Fibroblast of the conjunctiva (primary cell): ENCODE measurements around the gene EYS.
"Not testable (repeated sequence)": the region's sequence is repeated elsewhere in the genome, so short reads cannot be mapped to it uniquely, and the experiment has no call there.

Source experiments
- DNase-seq: peaks from one replicate; pipeline ENCODE4 v3.0.0-alpha.2; 2010; ENCODE audit warnings: low read depth

EYS gene

DNA sequence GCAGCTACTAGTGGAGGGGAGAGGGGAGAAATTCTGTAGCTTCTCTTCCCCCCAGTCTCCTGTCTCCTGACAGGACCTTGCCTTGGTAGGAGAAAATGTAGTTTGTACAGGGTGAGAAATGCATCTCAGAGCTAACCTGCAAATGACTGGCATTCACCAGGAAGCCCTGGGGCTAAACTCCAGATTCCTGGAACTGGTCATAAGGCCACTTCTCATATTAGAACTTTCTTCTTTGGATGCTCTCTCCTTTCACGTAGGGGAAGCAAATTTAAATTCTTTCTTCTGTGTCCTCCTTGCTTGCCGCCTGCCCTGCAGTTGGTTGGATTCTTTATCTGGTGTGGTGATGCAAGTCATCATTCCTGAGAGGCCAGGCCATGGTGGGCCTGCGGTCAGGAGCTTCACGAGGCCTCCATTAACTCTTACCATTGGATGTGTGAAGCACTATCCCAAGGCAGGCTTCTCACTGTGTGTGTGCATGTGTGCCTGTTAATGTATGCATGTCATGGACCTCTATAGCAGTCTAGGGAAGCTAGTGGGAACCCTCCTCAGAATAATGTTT, 1889.5 kb downstream of the EYS start:
- no peak for DNase-seq

DNA sequence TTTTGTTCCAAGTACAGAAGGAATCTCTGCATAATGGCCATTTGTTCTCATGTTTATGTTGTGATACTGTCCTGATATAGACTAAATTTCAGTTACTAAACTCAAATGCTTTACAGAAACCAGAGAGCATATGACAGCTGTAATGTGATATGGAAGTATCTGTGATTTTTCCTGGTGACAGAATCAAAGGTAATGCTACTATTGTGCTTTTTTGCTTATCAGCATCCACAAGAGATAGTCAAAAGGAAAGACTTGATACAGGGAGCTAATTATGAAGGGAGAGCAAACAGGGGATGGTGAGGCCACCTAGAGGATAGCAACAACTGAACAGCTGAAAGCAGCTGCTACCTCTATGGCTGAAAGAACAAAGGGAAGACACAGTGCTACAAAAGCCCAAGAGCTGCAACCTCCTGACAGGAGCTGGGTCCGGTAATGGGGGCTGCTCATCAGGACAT, 1890.0 kb downstream of the EYS start:
- DNase-seq: no peak

DNA sequence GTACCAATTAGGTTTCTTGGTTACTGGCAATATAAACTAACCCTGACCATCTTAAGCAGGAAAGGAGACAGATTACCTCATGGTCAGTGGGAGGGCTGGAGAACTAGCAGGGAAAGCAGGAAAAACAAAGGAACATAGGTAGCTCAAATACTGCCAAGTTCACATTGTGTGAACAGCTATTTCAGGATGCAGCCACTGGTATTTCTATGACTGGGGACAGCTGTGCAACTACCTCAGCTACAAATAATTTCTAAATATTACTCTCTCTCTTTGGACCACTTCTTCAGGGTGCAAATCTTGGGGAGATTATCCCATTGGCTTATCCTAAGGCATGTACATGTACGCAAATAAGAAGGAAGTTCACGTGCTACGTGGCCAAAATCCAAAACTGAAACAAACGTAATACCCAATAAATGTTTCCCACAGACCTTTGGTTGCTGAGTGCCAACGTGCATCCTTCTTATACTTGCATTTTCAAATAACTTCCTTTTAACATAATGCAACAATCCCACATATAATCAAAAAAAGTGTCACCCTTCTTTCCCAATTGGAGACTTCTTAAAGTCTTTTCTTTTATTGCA, 1890.5 kb downstream of the EYS start:
- DNase-seq: no peak

DNA sequence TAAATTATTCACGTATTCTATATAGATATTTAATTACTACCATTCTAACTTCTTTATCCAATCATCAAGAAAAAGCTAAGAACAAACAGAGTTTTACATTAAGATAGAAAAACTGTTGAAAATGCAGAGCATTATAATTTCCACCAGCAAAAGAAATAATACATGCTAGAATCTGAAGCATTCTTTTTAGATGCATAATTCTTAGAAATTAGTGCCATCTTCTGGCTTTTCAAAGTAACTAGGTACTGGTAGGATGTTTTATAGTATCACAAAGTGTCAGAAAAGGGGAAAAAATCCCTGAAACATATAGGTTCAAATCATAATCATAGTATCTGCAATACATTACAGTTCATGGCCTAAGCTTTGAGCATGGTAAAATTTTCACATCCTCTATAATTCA, 1892.6 kb downstream of the EYS start:
- no peak for DNase-seq

DNA sequence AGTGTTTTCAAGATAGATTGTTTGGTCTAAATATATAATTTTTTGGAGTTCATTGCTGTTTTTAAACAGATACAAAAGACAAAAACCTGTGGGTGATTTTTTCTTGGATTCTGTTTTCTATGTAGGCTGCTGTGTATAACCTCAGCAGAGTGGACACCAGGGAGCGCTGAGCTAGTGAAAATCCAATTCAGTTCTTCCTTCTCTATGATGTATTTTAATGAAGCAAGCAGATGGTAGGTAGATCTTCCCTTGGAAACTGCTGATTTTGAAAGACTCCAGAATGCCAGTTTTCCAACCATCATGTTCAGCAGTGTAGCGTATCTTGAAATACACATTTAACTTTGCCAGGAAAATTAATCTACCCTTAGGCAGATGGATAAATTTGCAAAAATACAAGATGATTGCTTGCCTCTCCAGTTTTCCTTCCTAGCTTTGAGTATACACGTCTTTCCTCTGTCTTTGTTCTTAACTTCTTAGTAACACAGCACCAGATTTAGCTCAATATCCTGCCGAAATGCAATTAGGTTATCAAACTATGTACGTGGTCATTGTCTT, 1893.4 kb downstream of the EYS start:
- no peak for DNase-seq

DNA sequence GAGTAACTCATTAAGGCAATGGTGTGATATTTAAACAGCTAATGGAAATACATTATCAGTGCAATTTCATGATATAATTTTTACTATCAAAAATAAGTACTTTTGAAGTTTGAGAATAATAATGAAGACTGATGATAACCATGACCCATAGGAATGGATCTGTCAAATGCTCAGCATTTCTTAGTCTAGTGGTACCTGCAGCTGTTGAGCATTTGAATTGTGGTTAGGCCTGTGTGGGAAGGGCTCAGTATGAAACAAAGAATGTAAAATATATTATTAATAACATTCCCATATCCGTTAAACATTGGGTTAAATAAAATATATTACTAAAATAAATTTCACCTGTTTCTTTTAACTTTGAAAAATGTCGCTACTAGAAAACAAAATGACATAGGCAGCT, 1898.5 kb downstream of the EYS start:
- no peak for DNase-seq

DNA sequence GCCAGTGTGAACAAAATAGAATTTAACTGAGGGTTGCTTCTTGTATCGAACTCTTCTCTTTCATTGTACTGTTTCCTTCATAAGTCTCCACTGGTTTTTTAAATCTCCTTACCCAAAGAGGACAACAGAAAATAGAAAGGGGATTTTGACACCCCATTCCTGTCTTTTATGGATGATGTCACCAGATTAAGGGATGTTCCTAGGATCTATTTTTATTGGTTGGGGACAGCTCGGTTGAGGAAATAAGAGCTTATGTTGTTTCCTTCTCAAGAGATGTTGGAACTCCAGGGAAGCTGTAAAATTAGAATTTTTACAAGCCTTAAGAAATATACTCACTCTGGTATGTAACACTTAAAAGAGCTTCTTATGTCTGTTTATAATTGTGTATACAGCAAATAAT, 1900.0 kb downstream of the EYS start:
- DNase-seq: no peak

DNA sequence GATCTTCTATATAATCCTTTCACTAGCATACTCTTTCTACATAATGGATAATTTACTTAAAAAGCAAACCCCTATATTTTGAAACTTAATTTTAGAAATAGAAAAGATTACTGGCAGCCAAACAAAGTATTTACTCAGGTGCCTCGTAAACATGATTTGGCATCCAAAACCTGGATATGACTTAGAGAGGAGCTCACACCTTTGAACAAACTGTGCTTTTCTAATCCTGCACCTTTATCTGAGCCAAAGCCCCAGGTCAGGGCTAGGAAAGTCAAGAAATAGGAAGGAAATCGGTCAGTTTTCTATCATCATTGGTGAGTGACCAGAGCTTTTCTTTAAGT, 1900.5 kb downstream of the EYS start:
- DNase-seq: no peak

DNA sequence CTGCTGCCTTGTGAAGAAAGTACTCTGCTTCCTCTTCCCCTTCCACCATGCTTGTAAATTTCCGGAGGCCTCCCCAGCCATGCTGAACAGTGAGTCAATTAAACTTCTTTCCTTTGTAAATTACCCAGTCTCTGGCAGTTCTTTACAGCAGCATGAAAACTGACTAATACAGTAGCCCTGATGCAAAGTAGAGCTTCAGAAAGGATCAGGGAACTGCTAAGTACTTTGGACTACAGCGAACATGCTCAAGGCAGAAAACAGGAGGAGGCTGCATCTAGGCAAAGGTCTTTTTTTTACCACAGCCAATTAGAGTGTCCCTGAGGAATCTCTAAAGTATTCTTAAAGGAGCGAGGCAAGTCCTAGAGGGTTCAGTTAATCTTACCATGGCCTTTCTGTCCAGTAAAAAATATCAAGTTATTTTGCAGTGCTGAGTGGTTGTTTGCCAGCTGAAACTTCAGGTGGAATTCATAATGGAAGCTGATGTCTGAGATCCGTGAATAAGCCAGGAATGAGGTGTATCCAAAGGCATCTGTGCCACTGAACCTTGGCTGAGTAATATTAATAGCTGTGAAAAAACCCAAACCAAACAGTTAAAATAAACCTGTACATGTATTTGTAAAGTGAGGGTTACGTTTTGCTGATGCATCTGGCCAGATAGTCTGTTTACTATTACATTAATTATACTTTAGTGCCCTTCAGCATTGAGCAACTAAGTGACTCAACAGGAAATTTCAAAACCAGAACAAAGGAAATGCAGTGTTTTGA, 1901.0 kb downstream of the EYS start:
- DNase-seq: peak; percentile 68

DNA sequence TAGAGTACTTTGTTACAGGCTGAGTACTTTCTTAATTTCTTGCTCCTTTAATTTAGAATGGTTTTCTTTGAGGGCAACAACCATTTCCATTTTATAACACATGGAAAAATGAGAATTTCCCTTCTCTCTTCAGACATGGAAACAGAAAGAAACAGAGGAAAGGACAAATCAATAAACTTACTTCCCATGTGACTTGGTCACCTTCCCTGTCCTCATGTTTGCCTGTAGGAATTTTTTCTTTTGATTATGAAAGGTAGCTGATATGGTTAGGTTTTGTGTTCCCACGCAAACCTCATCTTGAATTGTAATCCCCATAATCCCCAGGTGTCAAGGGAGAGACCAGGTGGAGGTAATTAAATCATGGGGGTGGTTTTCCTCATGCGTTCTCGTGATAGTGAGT, 1901.7 kb downstream of the EYS start:
- no peak for DNase-seq

DNA sequence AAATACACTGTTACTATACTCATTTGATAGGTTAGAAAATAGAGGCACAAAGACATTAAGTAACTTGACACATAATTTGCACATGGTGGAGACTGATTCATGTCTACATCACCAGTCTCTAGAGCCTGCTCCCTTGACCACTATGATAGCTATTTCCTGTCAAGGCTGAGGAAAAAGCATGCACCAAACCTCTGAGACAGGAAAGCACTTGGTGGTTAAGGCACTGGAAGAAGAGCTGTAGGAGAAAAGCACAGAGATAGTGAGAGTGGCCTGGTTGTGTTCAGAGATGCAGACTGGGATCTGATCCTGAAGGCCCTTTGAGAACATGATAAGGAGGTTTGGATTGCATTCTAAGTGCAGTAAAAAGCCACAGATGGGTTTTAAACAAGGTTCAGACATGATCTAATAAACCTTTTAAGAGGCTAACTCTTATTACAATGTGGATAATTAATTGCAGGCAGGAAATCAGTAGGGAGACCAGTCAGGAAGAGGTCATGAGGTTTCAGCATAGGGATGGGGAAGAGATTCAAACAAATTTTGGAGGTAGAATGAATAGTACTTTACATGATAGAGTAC, 1902.6 kb downstream of the EYS start:
- DNase-seq: peak; percentile 32

DNA sequence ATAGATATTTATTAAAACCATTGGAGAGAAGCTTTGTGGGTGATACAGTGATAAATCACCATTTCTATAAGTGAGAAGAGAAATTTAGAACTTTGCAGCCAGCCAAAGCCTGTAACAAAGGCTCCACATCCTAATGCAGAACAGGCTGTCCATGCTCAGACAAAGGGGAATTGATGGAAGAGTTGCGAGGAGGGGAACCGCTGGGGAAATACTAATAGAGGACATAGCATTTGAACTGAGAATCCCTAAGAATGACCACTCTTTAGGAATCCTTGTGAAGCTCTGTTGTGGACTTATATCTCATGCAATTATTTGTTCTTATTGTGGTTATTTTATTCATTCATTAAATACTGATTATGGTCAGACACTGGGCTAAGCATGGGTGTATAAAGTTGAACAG, 1903.7 kb downstream of the EYS start:
- no peak for DNase-seq

DNA sequence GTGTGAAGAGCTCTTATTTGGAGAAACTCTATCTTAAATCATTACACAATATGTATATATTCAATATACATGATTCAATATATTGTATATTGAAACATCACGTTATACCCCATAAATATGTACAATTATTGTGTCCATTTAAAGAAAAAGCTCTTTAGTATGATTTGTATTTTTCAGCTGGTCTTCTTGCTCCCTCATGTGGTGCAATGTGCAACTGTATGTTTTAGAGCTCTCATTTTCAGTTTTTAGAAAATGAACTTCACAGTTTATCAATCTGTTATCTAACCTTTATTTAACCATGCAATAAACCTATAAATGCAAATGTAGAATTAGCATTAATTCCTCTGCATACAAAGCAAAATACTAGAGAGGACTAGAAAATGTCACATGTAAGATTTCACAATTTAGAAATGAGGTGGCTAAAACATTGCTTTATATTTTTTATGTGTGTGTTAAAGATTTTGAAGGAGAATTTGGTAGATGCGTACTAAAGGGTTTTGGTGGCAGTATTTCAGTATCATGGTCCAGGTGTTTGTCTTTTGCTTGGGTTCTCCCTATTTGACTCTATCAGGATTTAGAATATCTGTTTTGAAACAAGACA, 1904.3 kb downstream of the EYS start:
- DNase-seq: peak; percentile 17

DNA sequence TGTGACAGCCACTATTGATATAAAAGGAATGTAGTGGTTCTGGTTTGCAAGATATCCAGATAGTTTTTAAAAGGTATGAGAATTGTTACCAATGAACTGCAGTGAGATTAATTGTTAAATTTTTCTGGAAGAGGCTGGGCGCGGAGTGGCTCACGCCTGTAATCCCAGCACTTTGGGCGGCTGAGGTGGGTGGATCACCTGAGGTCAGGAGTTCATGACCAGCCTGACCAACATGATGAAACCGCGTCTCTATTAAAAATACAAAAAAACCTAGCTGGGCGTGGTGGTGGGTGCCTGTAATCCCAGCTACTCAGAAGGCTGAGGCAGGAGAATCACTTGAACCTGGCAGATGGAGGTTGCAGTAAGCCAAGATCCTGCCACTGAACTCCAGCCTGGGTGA, 1906.6 kb downstream of the EYS start:
- DNase-seq: not testable (repeated sequence)

DNA sequence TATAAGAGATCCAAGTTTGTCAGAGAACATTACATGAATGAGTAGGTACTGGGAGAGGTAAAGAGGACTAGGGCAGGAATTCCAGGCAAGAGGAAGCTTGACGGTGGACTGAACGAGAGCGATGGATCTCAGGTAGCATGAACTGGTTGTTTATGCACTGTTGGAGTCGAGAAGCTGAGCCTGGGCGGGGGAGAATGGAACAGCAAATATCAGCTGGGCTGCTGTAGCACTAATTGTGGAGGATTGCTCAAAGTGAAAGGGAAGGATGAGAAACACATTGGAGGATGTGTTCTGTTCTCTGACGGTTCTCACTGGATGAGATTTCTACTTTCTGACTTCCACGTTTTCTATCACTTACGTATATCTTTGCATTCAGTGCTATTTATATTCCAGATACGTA, 1907.2 kb downstream of the EYS start:
- no peak for DNase-seq

DNA sequence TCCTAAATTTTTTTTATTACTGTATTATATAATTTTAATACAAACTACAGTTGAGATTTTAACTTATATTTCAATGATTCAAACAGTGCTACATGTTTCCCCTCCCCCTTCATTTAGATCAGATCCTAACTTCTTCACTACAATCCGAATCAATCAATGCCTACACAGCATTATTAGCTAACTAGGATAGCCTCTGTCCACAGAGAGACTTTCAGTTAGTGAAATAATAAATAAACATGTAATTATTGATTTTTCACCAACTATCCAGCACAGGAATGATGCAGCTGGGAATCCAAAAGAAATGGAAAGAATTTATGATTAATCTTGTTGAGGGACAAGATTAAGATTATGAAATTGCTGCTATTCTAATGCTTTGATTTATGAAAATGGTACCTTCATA, 1907.7 kb downstream of the EYS start:
- DNase-seq: no peak

DNA sequence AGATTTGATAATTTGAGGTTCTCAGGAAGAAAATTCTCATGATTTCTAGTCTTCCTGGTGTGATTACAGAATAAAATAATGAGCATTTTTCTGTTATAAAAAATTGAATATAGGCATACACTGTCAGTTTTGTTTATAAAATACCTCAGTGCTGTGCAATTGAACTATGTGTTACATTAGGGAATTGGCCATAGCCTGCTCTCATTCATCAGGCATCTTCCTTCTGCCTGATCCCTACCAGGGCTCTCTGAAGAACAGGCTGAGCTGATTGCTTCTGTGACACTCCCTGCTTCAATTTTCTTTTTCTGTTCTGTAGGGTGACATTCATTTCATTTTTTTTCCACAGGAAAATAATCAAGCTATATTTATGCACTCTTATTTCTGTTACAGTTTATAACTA, 1908.6 kb downstream of the EYS start:
- DNase-seq: no peak

DNA sequence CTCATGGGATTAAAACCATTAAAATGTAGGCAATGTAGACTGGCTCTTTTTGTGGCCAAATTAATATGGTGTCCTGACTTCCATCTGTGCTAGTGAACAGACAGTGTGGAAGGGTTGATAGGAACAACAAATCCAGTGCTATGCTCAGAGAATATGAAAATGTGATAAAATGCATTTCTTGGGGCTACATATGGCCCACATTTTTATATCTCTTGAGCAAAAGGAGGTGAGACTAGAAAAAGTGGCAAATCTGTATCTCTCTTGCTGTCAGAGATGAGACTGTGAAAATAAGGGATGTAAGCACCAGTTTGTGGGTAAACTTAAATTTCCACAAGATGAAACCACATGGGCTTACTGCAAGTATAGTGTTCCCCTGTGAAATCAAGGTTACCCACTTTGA, 1909.3 kb downstream of the EYS start:
- DNase-seq: no peak

DNA sequence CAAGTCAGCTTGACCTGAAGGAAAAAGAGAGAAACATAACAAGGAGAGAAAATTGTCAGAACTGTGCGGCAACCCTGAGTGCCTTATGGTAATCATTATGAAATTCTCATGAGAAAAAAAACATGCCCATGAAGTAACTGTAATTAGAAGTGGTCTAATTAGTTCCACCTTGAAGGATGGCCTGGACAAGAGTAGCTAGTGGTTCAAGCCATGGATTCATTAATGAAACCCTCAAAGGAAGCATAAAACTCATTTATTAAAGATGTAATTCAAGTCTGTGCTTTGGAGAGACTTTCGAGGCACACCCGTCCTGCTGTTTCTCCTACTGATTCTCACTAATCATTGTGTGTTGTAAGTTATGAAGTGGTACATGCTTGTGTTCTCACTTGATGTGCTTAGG, 1911.2 kb downstream of the EYS start:
- no peak for DNase-seq

DNA sequence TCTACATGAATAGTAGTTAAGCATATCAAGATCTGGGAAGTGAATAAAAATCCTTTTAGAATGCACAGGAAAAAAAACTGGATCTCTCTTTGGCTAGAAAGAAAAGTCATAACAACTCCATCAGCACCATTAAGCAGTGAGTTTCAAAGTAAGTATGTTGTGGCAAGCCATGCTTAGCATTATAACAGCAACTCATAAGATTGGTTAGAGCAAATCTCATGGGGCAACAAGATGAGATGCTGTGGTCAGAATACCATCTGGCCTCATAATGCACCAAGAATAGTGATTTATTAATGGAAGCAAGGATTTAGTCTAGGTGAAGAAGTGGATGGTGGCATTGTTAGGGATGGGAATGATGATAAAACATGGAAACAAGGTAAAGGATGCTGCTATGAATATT, 1912.0 kb downstream of the EYS start:
- DNase-seq: no peak

DNA sequence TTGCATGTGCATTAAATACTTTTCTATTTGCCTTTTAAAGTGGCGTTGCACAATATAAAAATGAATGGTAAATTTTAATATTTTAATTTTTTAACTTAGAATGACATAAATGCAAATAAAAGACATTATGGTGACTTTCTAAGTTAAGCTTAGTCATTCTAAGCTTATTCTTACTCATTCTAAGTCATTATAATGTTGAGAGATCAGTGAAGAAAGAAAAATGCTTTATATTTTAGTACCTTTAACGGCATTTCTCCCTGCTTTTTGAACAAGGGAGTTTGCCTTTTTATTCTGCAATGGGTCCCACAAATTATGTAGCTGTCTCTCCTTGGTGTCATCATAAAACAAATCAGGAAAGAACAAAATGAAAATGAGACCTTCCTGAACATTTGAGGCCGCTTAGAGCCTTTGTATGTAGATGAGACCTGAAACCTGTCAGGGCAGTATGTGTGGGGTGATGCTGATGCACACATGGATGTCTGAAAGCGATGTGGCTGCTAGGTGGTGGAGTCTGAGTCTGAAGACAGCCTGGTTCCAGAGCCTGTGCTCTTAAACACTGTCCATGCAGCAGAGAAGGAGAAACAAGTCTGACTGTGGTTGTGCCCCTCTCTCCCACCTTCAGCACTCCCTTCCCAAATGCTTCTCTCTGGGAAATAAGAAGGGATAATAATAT, 1913.4 kb downstream of the EYS start:
- no peak for DNase-seq
